H1 (cell line): ENCODE data around the gene SRSF1. TPM values are rescaled to one million over a fixed set of nuclear protein-coding genes. Genes with fewer than 3 reads are reported as not detected.
"Not testable (repeated sequence)": the region's sequence is repeated elsewhere in the genome, so short reads cannot be mapped to it uniquely, and the experiment has no call there.

Source experiments
- CTCF ChIA-PET: fragments of 300-600 bp; sonication (Branson Sonifier 250); formaldehyde crosslinking; loops from one replicate; lab custom pipeline; 2021; ENCODE audit not compliant: partially characterized antibody; lab: Charles Lee
- POLR2A ChIA-PET: fragments of 300-600 bp; sonication (Branson Sonifier 250); formaldehyde crosslinking; loops from one replicate; lab custom pipeline; 2021; ENCODE audit warnings: inconsistent platforms; ENCODE audit not compliant: partially characterized antibody; lab: Charles Lee
- DNase-seq, 2 experiments: peaks; one replicate each; pipeline versions ENCODE4 v3.0.0 to v3.0.0-alpha.2; 2010 to 2022; ENCODE audit warnings: low spot score in 2 of 2, low read depth in 1 of 2, mixed read lengths in 1 of 2
- FAIRE-seq: peaks from 2 replicates; lab custom pipeline; 2011; peaks lifted over from hg19 to GRCh38; lab: Jason Lieb, UNC
- H2AFZ ChIP-seq: 2 replicates; pipeline ENCODE4 v1.8.1; 2012; ENCODE audit warnings: low read length, inconsistent platforms
- H2AK5ac ChIP-seq: 2 replicates; pipeline ENCODE4 v1.6.1; 2013; ENCODE audit warnings: low read depth, low read length
- H2BK120ac ChIP-seq: replicated peaks from 2 replicates; pipeline ENCODE3; 2013; ENCODE audit warnings: low read depth, low read length, inconsistent platforms
- H2BK12ac ChIP-seq: 2 replicates; pipeline ENCODE4 v1.6.1; 2013; ENCODE audit warnings: low read depth, low read length
- H2BK15ac ChIP-seq: 2 replicates; pipeline ENCODE4 v1.6.1; 2013; ENCODE audit warnings: low read length
- H2BK20ac ChIP-seq: 2 replicates; pipeline ENCODE4 v1.6.1; 2013; ENCODE audit warnings: low read length
- H2BK5ac ChIP-seq: 2 replicates; pipeline ENCODE4 v1.6.1; 2013; ENCODE audit warnings: low read depth, low read length
- H3K14ac ChIP-seq: 2 replicates; pipeline ENCODE4 v1.6.1; 2013; ENCODE audit warnings: inconsistent platforms; ENCODE audit not compliant: insufficient read length
- H3K18ac ChIP-seq: 2 replicates; pipeline ENCODE4 v1.6.1; 2013; ENCODE audit warnings: low read length; ENCODE audit errors: extremely low read depth
- H3K23ac ChIP-seq: 2 replicates; pipeline ENCODE4 v1.6.1; 2013; ENCODE audit warnings: inconsistent platforms; ENCODE audit not compliant: insufficient read length
- H3K23me2 ChIP-seq: 2 replicates; pipeline ENCODE4 v1.6.1; 2013; ENCODE audit warnings: low read depth, low read length
- H3K27ac ChIP-seq: 2 replicates; pipeline ENCODE4 v1.6.1; 2011; ENCODE audit warnings: low read depth, low read length, inconsistent platforms
- H3K27me3 ChIP-seq, 4 experiments: replicated peaks in 1 of 4; 1 replicate in 1 of 4; 2 replicates in 3 of 4; pipeline versions ENCODE4 v1.6.1 to v1.8.1; 2011 to 2013; ENCODE audit warnings: low read length in 3 of 4, mild to moderate bottlenecking in 3 of 4, inconsistent platforms in 2 of 4, mixed read lengths in 2 of 4, moderate library complexity in 1 of 4; ENCODE audit not compliant: control insufficient read depth in 3 of 4, insufficient read depth in 3 of 4; ENCODE audit errors: extremely low read depth in 1 of 4
- H3K36me3 ChIP-seq, 4 experiments: 2 replicates each; pipeline versions ENCODE4 v1.6.1 to v1.8.1; 2011 to 2013; ENCODE audit warnings: mild to moderate bottlenecking in 4 of 4, low read length in 3 of 4, moderate library complexity in 2 of 4, control low read depth in 1 of 4, inconsistent platforms in 1 of 4; ENCODE audit not compliant: insufficient read depth in 4 of 4, control insufficient read depth in 2 of 4
- H3K4ac ChIP-seq: replicated peaks from 2 replicates; pipeline ENCODE3; 2013; ENCODE audit warnings: low read length, low read depth, mixed read lengths, inconsistent platforms; ENCODE audit not compliant: insufficient read length
- H3K4me1 ChIP-seq, 4 experiments: replicated peaks in 1 of 4; 1 replicate in 1 of 4; 2 replicates in 3 of 4; pipeline versions ENCODE4 v1.6.1 to v1.8.1; 2011 to 2013; ENCODE audit warnings: low read length in 3 of 4, inconsistent platforms in 2 of 4, mixed read lengths in 1 of 4; ENCODE audit not compliant: insufficient read depth in 4 of 4, control insufficient read depth in 3 of 4
- H3K4me2 ChIP-seq, 2 experiments: 2 replicates each; pipeline versions ENCODE4 v1.6.1 to v1.8.1; 2011 to 2013; ENCODE audit warnings: low read depth in 2 of 2, low read length in 2 of 2, control low read depth in 1 of 2, inconsistent platforms in 1 of 2, mild to moderate bottlenecking in 1 of 2; ENCODE audit not compliant: insufficient read depth in 1 of 2
- H3K4me3 ChIP-seq, 4 experiments: fragments of 200-600, 300-600 bp in 1 of 4; sonication (generic), shearing (Covaris generic), sonication (Bioruptor Twin) in 1 of 4; 2 replicates each; pipeline versions ENCODE4 v1.5.1 to v1.8.1; 2011 to 2016; ENCODE audit warnings: low read length in 4 of 4, low read depth in 3 of 4, control low read depth in 2 of 4, inconsistent platforms in 2 of 4, mild to moderate bottlenecking in 2 of 4, mixed read lengths in 1 of 4, moderate library complexity in 1 of 4; ENCODE audit not compliant: insufficient read depth in 2 of 4; ENCODE audit errors: extremely low read depth in 1 of 4
- H3K56ac ChIP-seq: replicated peaks from 2 replicates; pipeline ENCODE3; 2013; ENCODE audit warnings: low read depth, mild to moderate bottlenecking, mixed read lengths, low read length, inconsistent platforms; ENCODE audit not compliant: insufficient read length
- H3K79me1 ChIP-seq: 2 replicates; pipeline ENCODE4 v1.6.1; 2013; ENCODE audit warnings: low read depth, low read length, control low read depth
- H3K79me2 ChIP-seq, 2 experiments: 2 replicates each; pipeline versions ENCODE4 v1.6.1 to v1.8.1; 2012 to 2013; ENCODE audit warnings: low read length in 2 of 2, mild to moderate bottlenecking in 2 of 2, inconsistent platforms in 1 of 2; ENCODE audit not compliant: insufficient read depth in 2 of 2, control insufficient read depth in 1 of 2
- H3K9ac ChIP-seq, 4 experiments: replicated peaks in 1 of 4; 1 replicate in 1 of 4; 2 replicates in 3 of 4; pipeline versions ENCODE4 v1.6.1 to v1.8.1; 2011 to 2013; ENCODE audit warnings: low read depth in 3 of 4, low read length in 3 of 4, control low read depth in 2 of 4, mild to moderate bottlenecking in 2 of 4, moderate library complexity in 2 of 4, inconsistent platforms in 1 of 4; ENCODE audit errors: extremely low read depth in 1 of 4
- H3K9me3 ChIP-seq, 2 experiments: 2 replicates each; pipeline versions ENCODE4 v1.6.1 to v1.8.1; 2012 to 2013; ENCODE audit warnings: mild to moderate bottlenecking in 2 of 2, moderate library complexity in 2 of 2, control low read depth in 1 of 2, inconsistent platforms in 1 of 2, low read depth in 1 of 2, low read length in 1 of 2, mixed read lengths in 1 of 2; ENCODE audit not compliant: insufficient read depth in 2 of 2
- H4K20me1 ChIP-seq, 2 experiments: replicated peaks in 1 of 2; 2 replicates each; pipeline versions ENCODE3 to v1.8.1; 2011 to 2013; ENCODE audit warnings: inconsistent platforms in 2 of 2, low read length in 2 of 2, mild to moderate bottlenecking in 1 of 2; ENCODE audit not compliant: insufficient read depth in 2 of 2, control insufficient read depth in 1 of 2
- H4K5ac ChIP-seq: 2 replicates; pipeline ENCODE4 v1.6.1; 2013; ENCODE audit warnings: low read length, low read depth, mixed read lengths, inconsistent platforms; ENCODE audit not compliant: insufficient read length
- H4K8ac ChIP-seq: 2 replicates; pipeline ENCODE4 v1.8.0; 2013; ENCODE audit warnings: mild to moderate bottlenecking, moderate library complexity, low read length, inconsistent platforms; ENCODE audit not compliant: insufficient read depth; ENCODE audit errors: extremely low read depth
- H4K91ac ChIP-seq: replicated peaks from 2 replicates; pipeline ENCODE3; 2013; ENCODE audit warnings: low read length, mixed read lengths, inconsistent platforms; ENCODE audit not compliant: insufficient read length
- WGBS, 2 experiments: shearing (Covaris generic) in 1 of 2; methylation state at CpG; one replicate each; pipeline versions ENCODE4 v1.1.6 to v1.1.7; 2013 to 2015; ENCODE audit warnings: low lambda C conversion rate in 2 of 2, mixed read lengths in 2 of 2, inconsistent platforms in 1 of 2, low coverage in 1 of 2, missing lambda C conversion rate in 1 of 2; ENCODE audit not compliant: insufficient replicate concordance in 2 of 2, insufficient coverage in 1 of 2, insufficient read length in 1 of 2; ENCODE audit errors: extremely low coverage in 1 of 2, missing lambda C conversion rate in 1 of 2; 5-methylcytosine and 5-hydroxymethylcytosine counted together
- polyA plus RNA-seq, 7 experiments: library from polyadenylated mRNA; depleted of rRNA in 3 of 7; stranded (reverse) in 5 of 7; unstranded in 2 of 7; fragments of >200 nt in 5 of 7; fragments of 200-250 nt in 2 of 7; gene quantifications; 1 replicate in 5 of 7; 2 replicates in 1 of 7; 4 replicates in 1 of 7; pipeline versions ENCODE4 v1.2.1 to v1.2.3, GENCODE V29; 2011 to 2013; ENCODE audit warnings: missing spikeins in 2 of 7, mixed read lengths in 2 of 7
- total RNA-seq: library from RNA; stranded (reverse); fragmentation: NEBNext Ultra II Directional; extraction: Animal tissue kit (Norgen Biotek cat#: 25700); gene quantifications from 2 replicates; pipeline ENCODE4 v1.2.1, GENCODE V29; 2021

Gene SRSF1
- total and polyA plus RNA-seq, 2 of the 8 experiments (the other 6 are each of a cell fraction or from before 2014, with no cell fraction given): 149 to 429 TPM

- H3K4me1 ChIP-seq, H2AFZ ChIP-seq, H3K27me3 ChIP-seq, H3K23me2 ChIP-seq, H4K20me1 ChIP-seq, H2BK5ac ChIP-seq, H3K9ac ChIP-seq, H2BK120ac ChIP-seq, H3K9me3 ChIP-seq, H2BK12ac ChIP-seq, H3K36me3 ChIP-seq, H3K79me2 ChIP-seq, H3K4me2 ChIP-seq, FAIRE-seq, H2BK15ac ChIP-seq, DNase-seq, H3K4me3 ChIP-seq, H3K18ac ChIP-seq, H4K5ac ChIP-seq, H3K27ac ChIP-seq, H3K79me1 ChIP-seq, H2BK20ac ChIP-seq, H2AK5ac ChIP-seq, H3K4ac ChIP-seq, H4K91ac ChIP-seq, H4K8ac ChIP-seq, H3K56ac ChIP-seq, H3K23ac ChIP-seq, H3K14ac ChIP-seq: not testable (repeated sequence)
- ChIA-PET POLR2A (interaction anchor here (1.1 to 2.3 kb wide), 2 partner anchors 37 to 39 kb away, joined by 3 to 8 read pairs; partner anchors contain the start of genes DYNLL2 and SRSF1), CTCF (interaction anchor here (0.5 to 1.4 kb wide), 2 partner anchors 15 to 17 kb away, joined by 3 to 4 read pairs; no protein-coding TSS in a partner anchor)
- 93% methylated on average over 6 of the region's 6 CpGs; no CpG with 5 or more reads in 1 of the 2 experiments for WGBS, 2 experiments
Measured at GRCh38 chr17:58044256-58044655, 37.2 kb upstream of the SRSF1 start.
